ENCODE results near the gene PTPRN2.

- TF ChIP-seq CTCF (conservative IDR thresholded peaks at IDR 0.05; ENCODE audit: low read depth, low read length) (no peak), EZH2 (IDR thresholded peaks at IDR 0.05; ENCODE audit: borderline replicate concordance, low read depth, low read length, poor library complexity, severe bottlenecking) (no peak)
Observed at GRCh38 chr7:157789942-157790341, 797.7 kb downstream of the PTPRN2 start.

Measured in A673 (cell line).